ENCODE data around the gene NKG7. TPM values are rescaled to one million over a fixed set of nuclear protein-coding genes. Genes with fewer than 3 reads are reported as not detected.
"Not testable (repeated sequence)": the region's sequence is repeated elsewhere in the genome, so short reads cannot be mapped to it uniquely, and the experiment has no call there.

The NKG7 gene
- total and polyA plus RNA-seq, 3 donors from 2014 or later: 0.63 to 8.7 TPM; not detected in 1

- Histone ChIP-seq H3K4me3 (no peak overlapping the region), H3K36me3 (ENCODE audit: low read depth, missing control alignments) (no peaks in the 10 kb centered on the region), H3K27me3 (no peaks in the 10 kb centered on the region), H3K27ac (no peak overlapping the region), H3K9me3 (no peaks in the 10 kb centered on the region), H3K4me1 (no peaks in the 10 kb centered on the region)
- DNase-seq: no peak
- TF ChIP-seq POLR2A (IDR thresholded peaks at IDR 0.05) (no peak), CTCF (IDR thresholded peaks at IDR 0.05) (no peak)
- intact Hi-C loops (cut with DNase I; ENCODE audit: low total_unique reads): no loop called here
- WGBS, 2 donors: 81 to 89% methylated on average over 3 of the region's 3 CpGs
Measured at GRCh38 chr19:51417810-51418157, 45.3 kb upstream of the NKG7 start.

- no peaks in the 10 kb centered on the region for H3K9me3 ChIP-seq
- H3K27ac ChIP-seq: no peak within 1 kb of the TSS
- 63 to 66% methylated on average over 7 to 21 of the region's 21 CpGs for WGBS, 2 donors
- DNase-seq: no peak
- H3K4me3 ChIP-seq: no peak within 1 kb of the TSS
- no peaks in the 10 kb centered on the region for H3K36me3 ChIP-seq (ENCODE audit: low read depth, missing control alignments)
- H3K27me3 ChIP-seq: no peaks in the 10 kb centered on the region
- no peak for TF ChIP-seq POLR2A (IDR thresholded peaks at IDR 0.05)
- no peak for TF ChIP-seq CTCF (IDR thresholded peaks at IDR 0.05)
- intact Hi-C loops (cut with DNase I; ENCODE audit: low total_unique reads): no loop called here
- no peaks in the 10 kb centered on the region for H3K4me1 ChIP-seq
Measured at GRCh38 chr19:51417107-51417809, 44.8 kb upstream of the NKG7 start, which contains the start of gene SIGLEC10. TSS of gene SIGLEC10 (minus strand) at chr19:51417642. CDS start at chr19:51417581, 61 bp downstream.

GRCh38 chr19:51416422-51416821 lies 44.0 kb upstream of the NKG7 start:
- H3K4me1 ChIP-seq; H3K27me3 ChIP-seq; intact Hi-C loops (cut with DNase I; ENCODE audit: low total_unique reads); DNase-seq; H3K9me3 ChIP-seq; H3K27ac ChIP-seq; H3K4me3 ChIP-seq; H3K36me3 ChIP-seq (ENCODE audit: low read depth, missing control alignments): not testable (repeated sequence)
- 88% methylated on average over 8 to 15 of the region's 15 CpGs for WGBS, 2 donors

- no peaks in the 10 kb centered on the region for H3K27me3 ChIP-seq
- TF ChIP-seq POLR2A (IDR thresholded peaks at IDR 0.05): no peak
- TF ChIP-seq CTCF (IDR thresholded peaks at IDR 0.05): no peak
- no peaks in the 10 kb centered on the region for H3K9me3 ChIP-seq
- intact Hi-C loops (cut with DNase I; ENCODE audit: low total_unique reads): no loop called here
- no peaks in the 10 kb centered on the region for H3K36me3 ChIP-seq (ENCODE audit: low read depth, missing control alignments)
- 85 to 92% methylated on average over 2 to 12 of the region's 12 CpGs for WGBS, 2 donors
- no peak for DNase-seq
- no peak overlapping the region for H3K27ac ChIP-seq
- H3K4me1 ChIP-seq: no peaks in the 10 kb centered on the region
- no peak overlapping the region for H3K4me3 ChIP-seq
Measured at GRCh38 chr19:51415187-51415586, 42.7 kb upstream of the NKG7 start.

GRCh38 chr19:51410950-51411748 lies 38.7 kb upstream of the NKG7 start:
- WGBS, 2 donors: 91 to 95% methylated on average over 15 of the region's 15 CpGs
- H3K4me3 ChIP-seq: no peak overlapping the region
- H3K4me1 ChIP-seq: no peaks in the 10 kb centered on the region
- no peaks in the 10 kb centered on the region for H3K9me3 ChIP-seq
- no peak overlapping the region for H3K27ac ChIP-seq
- TF ChIP-seq POLR2A (IDR thresholded peaks at IDR 0.05) (no peak), CTCF (IDR thresholded peaks at IDR 0.05) (no peak)
- H3K27me3 ChIP-seq: no peaks in the 10 kb centered on the region
- DNase-seq: no peak
- intact Hi-C loops (cut with DNase I; ENCODE audit: low total_unique reads): no loop called here
- H3K36me3 ChIP-seq (ENCODE audit: low read depth, missing control alignments): no peaks in the 10 kb centered on the region
